Neural cell (in vitro differentiated cells): ENCODE data around the gene BMERB1.

Source experiments
- EZH2 ChIP-seq: fragments of 200-600, 300-800 bp; shearing (Covaris generic), sonication (generic); IDR thresholded peaks from 2 replicates; pipeline ENCODE4 v1.6.1; 2014; ENCODE audit warnings: antibody characterized with exemption, low read length, borderline replicate concordance, mild to moderate bottlenecking; ENCODE audit not compliant: insufficient read depth, poor library complexity, severe bottlenecking
- MXI1 ChIP-seq: fragments of 450-650 bp; conservative IDR thresholded peaks from 2 replicates; pipeline ENCODE4 v1.6.1; 2014; ENCODE audit warnings: antibody characterized with exemption, mild to moderate bottlenecking; ENCODE audit not compliant: poor library complexity, severe bottlenecking
- POLR2AphosphoS5 ChIP-seq: IDR thresholded peaks from 2 replicates; pipeline ENCODE4 v1.6.1; 2012
- RAD21 ChIP-seq: fragments of 450-650 bp; conservative IDR thresholded peaks from 2 replicates; pipeline ENCODE4 v1.6.1; 2014; ENCODE audit warnings: antibody characterized with exemption, mild to moderate bottlenecking, moderate library complexity
- TF ChIP-seq, protein P1 (sequence below): fragments of 450-650 bp; IDR thresholded peaks from 2 replicates; pipeline ENCODE4 v1.5.1; 2014; ENCODE audit warnings: antibody characterized with exemption, mild to moderate bottlenecking, moderate library complexity; ENCODE audit not compliant: poor library complexity, severe bottlenecking

- TF ChIP-seq, protein P1, sequence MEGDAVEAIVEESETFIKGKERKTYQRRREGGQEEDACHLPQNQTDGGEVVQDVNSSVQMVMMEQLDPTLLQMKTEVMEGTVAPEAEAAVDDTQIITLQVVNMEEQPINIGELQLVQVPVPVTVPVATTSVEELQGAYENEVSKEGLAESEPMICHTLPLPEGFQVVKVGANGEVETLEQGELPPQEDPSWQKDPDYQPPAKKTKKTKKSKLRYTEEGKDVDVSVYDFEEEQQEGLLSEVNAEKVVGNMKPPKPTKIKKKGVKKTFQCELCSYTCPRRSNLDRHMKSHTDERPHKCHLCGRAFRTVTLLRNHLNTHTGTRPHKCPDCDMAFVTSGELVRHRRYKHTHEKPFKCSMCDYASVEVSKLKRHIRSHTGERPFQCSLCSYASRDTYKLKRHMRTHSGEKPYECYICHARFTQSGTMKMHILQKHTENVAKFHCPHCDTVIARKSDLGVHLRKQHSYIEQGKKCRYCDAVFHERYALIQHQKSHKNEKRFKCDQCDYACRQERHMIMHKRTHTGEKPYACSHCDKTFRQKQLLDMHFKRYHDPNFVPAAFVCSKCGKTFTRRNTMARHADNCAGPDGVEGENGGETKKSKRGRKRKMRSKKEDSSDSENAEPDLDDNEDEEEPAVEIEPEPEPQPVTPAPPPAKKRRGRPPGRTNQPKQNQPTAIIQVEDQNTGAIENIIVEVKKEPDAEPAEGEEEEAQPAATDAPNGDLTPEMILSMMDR: no peak
- TF ChIP-seq POLR2AphosphoS5 (no peak), MXI1 (no peak), RAD21 (no peak), EZH2 (no peak)
Observed at GRCh38 chr16:15599303-15600070, 165.1 kb downstream of the BMERB1 start.
